GM18507 (cell line): ENCODE results near the gene MYZAP.
A peak's percentile ranks its signal among the peaks of the same experiment; 100 is the strongest.

Experiments used
- DNase-seq: peaks from one replicate; pipeline ENCODE4 v3.0.0; 2011; ENCODE audit warnings: low read depth; ENCODE audit not compliant: insufficient read length; ENCODE audit errors: extremely low spot score
- FAIRE-seq: peaks from 2 replicates; lab custom pipeline; 2011; peaks lifted over from hg19 to GRCh38; lab: Jason Lieb, UNC

Gene MYZAP

GRCh38 chr15:57726411-57726810, 134.7 kb downstream of the MYZAP start:
- FAIRE-seq (no peak), DNase-seq (no peak)

- no peak for DNase-seq
- no peak for FAIRE-seq
Measured at GRCh38 chr15:57727031-57727430, 135.3 kb downstream of the MYZAP start.

DNA sequence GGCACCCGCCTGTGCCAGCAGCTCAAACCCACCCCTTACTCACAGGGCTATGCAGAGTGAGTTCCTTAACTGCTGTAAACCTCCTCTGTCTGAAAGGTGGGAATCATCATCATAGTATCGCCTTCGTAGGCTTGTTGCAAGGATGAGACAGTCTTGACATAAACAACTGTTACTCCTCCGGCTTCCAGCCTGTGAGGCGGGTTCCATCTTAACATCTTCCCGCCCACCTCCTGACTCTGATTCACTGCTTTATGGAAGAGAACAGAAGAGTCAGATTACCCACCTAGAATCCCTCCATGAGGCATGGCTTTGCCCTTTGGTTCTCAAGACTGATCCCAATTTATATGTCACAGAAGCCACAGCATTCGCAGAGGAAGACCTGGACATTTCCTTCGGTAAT, 136.7 kb downstream of the MYZAP start:
- FAIRE-seq (no peak), DNase-seq (no peak)

GRCh38 chr15:57730876-57731275, 139.2 kb downstream of the MYZAP start:
- DNase-seq (no peak), FAIRE-seq (no peak)

DNA sequence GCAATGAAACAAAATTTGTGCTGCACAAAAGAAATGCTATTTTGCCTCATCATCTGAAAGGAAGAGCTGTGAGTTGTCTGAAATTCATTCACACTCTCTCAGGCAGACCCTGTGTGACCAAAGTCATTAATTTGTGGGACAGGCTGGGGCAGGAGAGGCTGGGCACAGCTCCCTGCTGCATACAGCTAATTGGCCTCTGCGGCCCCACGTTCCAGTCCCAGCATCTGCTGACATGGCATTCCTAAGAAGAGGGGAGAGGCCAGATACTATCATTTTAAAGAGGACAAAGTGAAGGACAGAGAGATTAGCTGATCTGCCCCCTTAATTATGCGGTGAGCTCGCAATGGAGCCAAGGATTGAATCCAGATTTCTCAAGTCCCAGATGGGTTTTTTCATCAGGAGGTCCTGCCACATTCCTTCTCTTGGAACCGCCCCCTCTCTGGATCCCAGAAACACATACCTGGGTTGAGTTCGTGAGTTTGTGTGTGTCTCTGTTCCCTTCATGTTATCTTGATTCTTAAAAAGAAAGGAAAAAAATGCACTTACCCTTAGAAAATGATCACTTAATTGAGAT, 139.9 kb downstream of the MYZAP start:
- FAIRE-seq, result no peak
- DNase-seq, result no peak

DNA sequence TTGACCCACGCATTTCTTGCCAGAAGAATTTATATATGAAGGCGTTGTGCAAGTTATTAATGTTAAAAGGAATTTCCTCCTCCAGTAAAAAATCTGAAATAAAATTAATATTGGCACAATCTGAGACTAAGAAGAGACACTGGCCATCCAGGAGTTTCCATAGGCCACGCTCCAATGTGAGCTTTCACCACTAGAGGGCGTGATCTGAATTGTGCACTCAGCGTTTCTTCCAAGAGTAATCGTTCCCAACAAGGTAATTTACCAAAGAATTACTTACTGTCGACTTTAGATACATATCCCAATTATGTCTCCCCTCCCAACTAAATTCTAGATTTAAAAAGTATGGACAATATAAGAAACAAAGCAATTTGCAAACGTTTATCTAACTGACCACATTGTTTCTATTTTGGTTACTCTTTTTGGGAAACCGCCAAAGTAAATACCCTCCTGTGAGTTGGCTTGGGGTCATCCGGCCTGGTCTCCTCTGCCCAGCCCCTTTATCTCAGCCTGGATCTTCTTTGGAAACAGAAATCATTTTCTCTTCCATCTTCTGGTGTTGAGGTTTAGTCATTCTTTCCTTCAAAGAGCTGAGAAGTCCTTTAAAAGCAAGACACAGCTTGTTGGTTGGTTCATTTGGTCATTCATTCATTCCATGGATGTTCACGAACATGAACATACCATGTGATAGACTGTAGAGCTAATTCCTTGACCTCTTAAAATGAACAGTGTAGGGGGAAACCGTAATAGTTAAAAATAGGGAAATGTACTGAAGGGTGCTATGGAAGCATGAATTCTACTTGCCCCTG, 141.0 kb downstream of the MYZAP start:
- DNase-seq (peak; percentile 9), FAIRE-seq (peak; percentile 73)

- DNase-seq (no peak), FAIRE-seq (no peak)
Measured at GRCh38 chr15:57734860-57735259, 143.2 kb downstream of the MYZAP start.
